HT1080 (cell line): ENCODE data around the gene AMMECR1. TPM values are rescaled to one million over a fixed set of nuclear protein-coding genes. Genes with fewer than 3 reads are reported as not detected.
"Not testable (repeated sequence)": the region's sequence is repeated elsewhere in the genome, so short reads cannot be mapped to it uniquely, and the experiment has no call there.

Experiments
- DNase-seq: peaks from one replicate; pipeline ENCODE4 v3.0.0-alpha.2; 2015; ENCODE audit warnings: low read depth
- polyA plus RNA-seq, 2 experiments: library from polyadenylated mRNA; depleted of rRNA; stranded (reverse); fragments of >200 nt; gene quantifications; 2 replicates each; pipeline ENCODE4 v1.2.3, GENCODE V29; 2015
- total RNA-seq: library from RNA; depleted of rRNA; stranded (reverse); fragments of >200 nt; shearing (Covaris generic); gene quantifications from 2 replicates; pipeline ENCODE4 v1.2.3, GENCODE V29; 2014; rRNA removed

The AMMECR1 gene
- total RNA-seq: 12.0 and 12.4 TPM in 2 replicates
- polyA plus RNA-seq (2015; cell fraction: cytosol; rRNA removed): 10.2 and 13.3 TPM in 2 replicates
- 11.4 and 11.5 TPM in 2 replicates for polyA plus RNA-seq (2015; cell fraction: nucleus; rRNA removed)

- DNase-seq: peak; percentile 62
Observed at GRCh38 chrX:110317820-110318663, at the start of gene AMMECR1. Gene AMMECR1 (minus strand): TSS chrX:110318085. CDS start chrX:110318071, 14 bp downstream.

GRCh38 chrX:110363244-110363643 lies 45.4 kb upstream of the AMMECR1 start:
- DNase-seq: no peak

GRCh38 chrX:110359273-110359672 lies 41.4 kb upstream of the AMMECR1 start:
- DNase-seq: peak; percentile 10

GRCh38 chrX:110358548-110358947 lies 40.7 kb upstream of the AMMECR1 start, which contains the start of gene RTL9:
Gene RTL9 (plus strand): TSS chrX:110358848. CDS start chrX:110450618, 91,770 bp downstream.
- DNase-seq: no peak

GRCh38 chrX:110346681-110347080 lies 28.8 kb upstream of the AMMECR1 start:
- no peak for DNase-seq

GRCh38 chrX:110341189-110342035 lies 23.5 kb upstream of the AMMECR1 start:
- peak; percentile 74 for DNase-seq

- no peak for DNase-seq
Observed at GRCh38 chrX:110338935-110339334, 21.1 kb upstream of the AMMECR1 start.

GRCh38 chrX:110333458-110333857 lies 15.6 kb upstream of the AMMECR1 start:
- DNase-seq: not testable (repeated sequence)

- DNase-seq: no peak
Observed at GRCh38 chrX:110331444-110332030, 13.7 kb upstream of the AMMECR1 start.

GRCh38 chrX:110328613-110329012 lies 10.7 kb upstream of the AMMECR1 start:
- DNase-seq: not testable (repeated sequence)

- DNase-seq: no peak
Observed at GRCh38 chrX:110327336-110327735, 9.5 kb upstream of the AMMECR1 start.

GRCh38 chrX:110326712-110327111 lies 8.8 kb upstream of the AMMECR1 start:
- no peak for DNase-seq

GRCh38 chrX:110322603-110323002 lies 4.7 kb upstream of the AMMECR1 start:
- DNase-seq: peak; percentile 32

GRCh38 chrX:110321670-110322069 lies 3.8 kb upstream of the AMMECR1 start:
- DNase-seq: no peak

GRCh38 chrX:110321081-110321480 lies 3.2 kb upstream of the AMMECR1 start:
- DNase-seq: no peak

GRCh38 chrX:110320381-110320987 lies 2.6 kb upstream of the AMMECR1 start:
- no peak for DNase-seq

GRCh38 chrX:110318664-110318968 lies 731 bp upstream of the AMMECR1 start:
- DNase-seq: no peak

GRCh38 chrX:110317061-110317819 lies 645 bp downstream of the AMMECR1 start:
- peak; percentile 3 for DNase-seq

- peak; percentile 20 for DNase-seq
Observed at GRCh38 chrX:110316351-110317060, 1.4 kb downstream of the AMMECR1 start.

- no peak for DNase-seq
Observed at GRCh38 chrX:110315551-110315950, 2.3 kb downstream of the AMMECR1 start.
